Measurements from ENCODE around the gene RBMS1. TPM values are rescaled to one million over a fixed set of nuclear protein-coding genes. Genes with fewer than 3 reads are reported as not detected.
"Not testable (repeated sequence)": the region's sequence is repeated elsewhere in the genome, so short reads cannot be mapped to it uniquely, and the experiment has no call there.

The RBMS1 gene
- total and polyA plus RNA-seq, 5 experiments from 2014 or later = 80.0 to 125 (median 106) TPM

DNA sequence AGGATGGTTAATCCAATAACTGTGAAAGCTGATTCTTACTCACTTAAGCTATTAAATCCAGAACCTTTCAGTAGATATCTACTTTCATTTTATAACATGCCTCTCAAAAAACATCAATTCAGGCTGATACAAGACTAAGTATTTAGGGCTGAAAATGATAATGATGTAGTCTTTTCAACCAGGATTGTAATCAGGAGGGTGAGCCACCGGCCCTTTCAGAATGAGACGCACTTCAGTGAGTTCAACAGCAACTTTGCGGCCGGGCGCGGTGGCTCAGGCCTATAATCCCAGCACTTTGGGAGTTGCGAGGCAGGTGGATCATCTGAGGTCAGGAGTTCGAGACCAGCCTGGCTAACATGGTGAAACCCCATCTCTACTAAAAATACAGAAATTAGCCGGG is 30.4 kb downstream of the RBMS1 start:
- POLR2A ChIA-PET = no interaction called here
- Mint-ChIP-seq H3K9me3 (no peaks in the 10 kb centered on the region), H3K27ac (peak overlapping the region in 1 of 10 donors; percentile 46), H3K4me1 (peaks cover 28 to 76% (median 65%) of the 10 kb centered on the region in 4 donors), H3K4me3 (no peak overlapping the region), H3K27me3 (no peaks in the 10 kb centered on the region), H3K36me3 (peaks cover 0 to 3% (median 0%) of the 10 kb centered on the region in 3 donors)
- no peak for ATAC-seq
- DNase-seq = no peak

DNA sequence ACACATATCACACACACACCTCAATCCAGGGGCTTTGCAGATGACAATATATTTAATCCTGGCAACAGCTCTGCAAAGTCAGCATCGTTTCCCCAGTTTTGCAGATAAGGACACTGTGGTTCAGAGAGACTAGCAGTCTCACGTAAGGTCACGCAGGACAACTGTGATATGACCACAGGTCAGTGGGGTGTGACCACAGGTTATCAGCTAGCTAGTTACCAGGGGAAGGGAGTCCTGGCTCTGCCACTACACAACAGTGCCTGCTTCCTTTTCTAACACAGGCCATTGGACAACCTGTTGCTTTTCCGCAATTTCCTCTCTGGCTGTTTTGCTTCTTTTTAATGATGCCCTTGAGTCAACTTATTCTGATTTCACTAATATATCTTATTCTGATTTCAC is 33.3 kb downstream of the RBMS1 start:
- peaks cover 23 to 64% (median 57%) of the 10 kb centered on the region in 4 donors for H3K4me1 Mint-ChIP-seq
- ATAC-seq (no peak), DNase-seq (no peak)
- peak overlapping the region in 3 of 10 donors; percentile 30 to 81 (median 33) for H3K27ac Mint-ChIP-seq
- H3K36me3 Mint-ChIP-seq = peaks cover 0 to 6% (median 3%) of the 10 kb centered on the region in 3 donors
- no peaks in the 10 kb centered on the region for H3K9me3 Mint-ChIP-seq
- no peak overlapping the region for H3K4me3 Mint-ChIP-seq
- no peaks in the 10 kb centered on the region for H3K27me3 Mint-ChIP-seq
- POLR2A ChIA-PET = no interaction called here

DNA sequence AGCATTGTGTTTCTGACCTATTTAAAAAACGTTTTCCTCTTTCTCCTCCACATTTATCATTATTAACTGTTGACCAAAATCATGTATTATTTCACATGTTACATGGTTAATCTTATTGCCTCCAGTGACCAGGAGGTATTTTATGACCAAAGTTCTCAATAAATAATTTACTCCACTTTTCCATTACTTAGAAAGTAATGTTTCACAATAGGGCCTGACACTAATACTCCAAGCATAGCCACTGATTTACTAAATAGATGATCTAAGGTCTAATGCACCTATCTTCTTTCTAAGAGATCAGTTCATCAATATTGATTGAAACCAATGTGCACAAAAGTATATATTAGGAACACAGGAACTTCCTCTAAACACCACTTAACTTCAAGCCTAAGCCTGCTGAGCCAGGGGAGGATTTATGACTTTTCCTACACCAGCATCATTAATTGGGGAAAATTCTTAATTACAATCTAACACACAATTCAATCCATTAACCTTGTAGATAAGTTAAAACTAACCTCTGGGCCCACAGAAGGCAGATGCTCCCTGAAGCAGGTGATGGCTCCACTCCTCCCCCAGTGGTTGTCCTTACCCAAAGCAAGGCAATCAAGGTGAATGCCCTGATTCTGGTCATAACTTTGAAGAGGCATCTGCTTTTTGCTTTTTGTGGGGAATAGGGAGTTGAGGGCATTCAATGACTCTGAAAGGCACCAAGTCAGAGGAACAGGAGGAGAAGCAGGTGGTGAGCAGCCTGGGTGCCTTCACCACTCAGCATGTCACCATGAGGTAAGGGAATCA is 33.9 kb downstream of the RBMS1 start:
- peak in 1 of 2 donors; percentile 42 for ATAC-seq
- no peak for DNase-seq
- no peaks in the 10 kb centered on the region for H3K27me3 Mint-ChIP-seq
- peak overlapping the region in 3 of 10 donors; percentile 3 to 81 (median 30) for H3K27ac Mint-ChIP-seq
- H3K4me3 Mint-ChIP-seq = peak overlapping the region in 1 of 10 donors; percentile 27
- H3K9me3 Mint-ChIP-seq = no peaks in the 10 kb centered on the region
- POLR2A ChIA-PET = no interaction called here
- H3K4me1 Mint-ChIP-seq = peaks cover 24 to 59% (median 58%) of the 10 kb centered on the region in 4 donors
- peaks cover 0 to 7% (median 3%) of the 10 kb centered on the region in 3 donors for H3K36me3 Mint-ChIP-seq

DNA sequence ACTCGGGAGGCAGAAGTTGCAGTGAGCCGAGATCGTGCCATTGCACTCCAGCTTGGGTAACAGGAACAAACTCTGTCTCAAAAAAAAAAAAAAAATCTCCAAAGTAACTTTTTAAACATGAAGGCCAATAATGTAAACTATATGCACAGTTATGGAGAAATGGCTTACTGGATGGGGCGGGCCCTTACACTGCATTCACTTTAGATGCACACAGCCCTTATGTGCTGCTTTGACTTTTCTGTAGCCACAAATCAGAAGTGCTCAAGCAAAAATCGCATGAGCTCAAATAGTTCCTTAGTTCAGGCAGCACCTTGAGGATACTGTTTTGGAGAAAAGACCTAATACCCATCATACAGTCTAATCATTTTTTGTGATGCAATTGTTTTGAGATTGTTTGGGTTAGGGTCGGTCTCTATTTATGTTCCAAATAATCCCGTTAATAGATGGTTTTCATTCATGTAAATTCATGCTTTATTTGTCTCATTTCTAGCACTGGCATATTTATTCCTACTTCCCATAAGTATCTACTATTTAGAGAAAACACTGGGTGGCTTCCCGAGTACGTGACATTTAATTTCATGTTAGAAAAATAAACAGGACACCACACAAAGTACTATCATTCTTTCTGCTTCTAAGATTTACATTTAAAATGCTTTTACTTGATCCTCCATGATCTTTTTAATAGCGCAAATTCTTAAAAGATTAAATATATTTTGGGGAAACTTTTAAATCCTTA is 34.7 kb downstream of the RBMS1 start:
- peaks cover 22 to 55% (median 53%) of the 10 kb centered on the region in 4 donors for H3K4me1 Mint-ChIP-seq
- no peaks in the 10 kb centered on the region for H3K9me3 Mint-ChIP-seq
- POLR2A ChIA-PET = interaction anchor here (0.7 kb wide), 1 partner anchor 916 kb away, joined by 4 read pairs; no protein-coding TSS in a partner anchor
- peak overlapping the region in 2 of 10 donors; percentile 37 to 38 for H3K27ac Mint-ChIP-seq
- DNase-seq (no peak), ATAC-seq (no peak)
- H3K4me3 Mint-ChIP-seq = no peak overlapping the region
- H3K27me3 Mint-ChIP-seq = no peaks in the 10 kb centered on the region
- peaks cover 0 to 7% (median 3%) of the 10 kb centered on the region in 3 donors for H3K36me3 Mint-ChIP-seq

DNA sequence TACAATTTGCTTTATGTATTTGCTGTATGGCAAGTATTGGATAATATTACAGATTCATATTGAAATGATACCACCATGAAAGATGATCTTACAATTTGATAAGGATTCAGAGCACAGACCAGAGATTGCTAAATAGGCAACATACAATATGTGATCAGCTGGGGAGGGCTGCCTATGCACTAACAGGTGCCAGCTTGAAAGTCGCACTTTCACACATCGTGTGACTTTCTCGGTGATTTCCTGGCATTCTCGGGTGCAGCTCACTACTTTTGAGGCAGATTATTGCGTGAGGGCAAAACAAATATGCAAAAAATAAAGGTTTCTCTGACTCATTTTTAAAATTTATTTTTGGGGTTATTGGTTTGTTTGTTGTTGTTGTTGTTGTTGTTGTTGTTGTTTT is 36.0 kb downstream of the RBMS1 start:
- no peak overlapping the region for H3K4me3 Mint-ChIP-seq
- POLR2A ChIA-PET = interaction anchor here (0.7 kb wide), 1 partner anchor 29 kb away, joined by 3 read pairs; no protein-coding TSS in a partner anchor
- H3K9me3 Mint-ChIP-seq = no peaks in the 10 kb centered on the region
- no peak for DNase-seq
- no peak for ATAC-seq
- H3K36me3 Mint-ChIP-seq = peaks cover 0 to 7% (median 3%) of the 10 kb centered on the region in 3 donors
- no peaks in the 10 kb centered on the region for H3K27me3 Mint-ChIP-seq
- H3K4me1 Mint-ChIP-seq = peaks cover 21 to 46% (median 45%) of the 10 kb centered on the region in 4 donors
- H3K27ac Mint-ChIP-seq = peak overlapping the region in 1 of 10 donors; percentile 46

DNA sequence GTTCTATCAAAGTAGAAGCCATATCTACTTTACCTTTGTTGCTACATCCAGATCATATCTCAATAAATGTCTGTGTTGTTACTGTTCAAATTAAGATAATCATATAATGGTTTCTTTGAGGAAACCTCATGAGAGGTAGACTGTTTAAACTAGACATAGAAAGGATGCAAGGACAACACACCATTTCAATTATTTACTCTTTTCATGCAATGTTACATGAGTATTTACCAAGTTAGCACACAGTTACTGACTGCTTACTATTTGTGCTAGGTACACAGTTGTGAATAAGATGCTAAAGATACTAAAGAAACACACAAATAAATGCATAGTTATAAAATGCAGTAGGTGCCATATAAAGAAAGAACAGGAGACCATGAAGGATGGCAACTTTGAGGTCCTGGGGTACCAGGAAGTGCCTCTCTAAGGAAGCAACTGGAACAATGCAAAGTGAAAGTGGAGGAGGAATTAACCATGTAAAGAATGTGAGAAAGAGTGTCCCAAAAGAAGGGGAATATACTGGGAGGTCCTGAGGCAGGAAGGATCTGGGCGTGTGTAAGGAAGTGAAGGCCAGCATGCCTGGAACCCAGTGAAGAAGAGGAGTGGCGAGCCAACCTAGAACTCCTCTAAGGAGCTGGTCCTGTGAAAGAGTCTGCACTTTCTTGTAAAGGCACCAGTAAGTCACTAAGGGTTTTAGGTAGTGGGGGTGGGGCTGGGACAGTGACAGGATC is 39.4 kb downstream of the RBMS1 start:
- Mint-ChIP-seq H3K4me3 (no peak overlapping the region), H3K4me1 (peaks cover 13 to 33% (median 23%) of the 10 kb centered on the region in 4 donors), H3K36me3 (peaks cover 0 to 5% (median 3%) of the 10 kb centered on the region in 3 donors), H3K27me3 (no peaks in the 10 kb centered on the region), H3K9me3 (peaks cover 0 to 2% (median 0%) of the 10 kb centered on the region in 9 donors), H3K27ac (no peak overlapping the region)
- ATAC-seq (no peak), DNase-seq (no peak)
- POLR2A ChIA-PET = no interaction called here

DNA sequence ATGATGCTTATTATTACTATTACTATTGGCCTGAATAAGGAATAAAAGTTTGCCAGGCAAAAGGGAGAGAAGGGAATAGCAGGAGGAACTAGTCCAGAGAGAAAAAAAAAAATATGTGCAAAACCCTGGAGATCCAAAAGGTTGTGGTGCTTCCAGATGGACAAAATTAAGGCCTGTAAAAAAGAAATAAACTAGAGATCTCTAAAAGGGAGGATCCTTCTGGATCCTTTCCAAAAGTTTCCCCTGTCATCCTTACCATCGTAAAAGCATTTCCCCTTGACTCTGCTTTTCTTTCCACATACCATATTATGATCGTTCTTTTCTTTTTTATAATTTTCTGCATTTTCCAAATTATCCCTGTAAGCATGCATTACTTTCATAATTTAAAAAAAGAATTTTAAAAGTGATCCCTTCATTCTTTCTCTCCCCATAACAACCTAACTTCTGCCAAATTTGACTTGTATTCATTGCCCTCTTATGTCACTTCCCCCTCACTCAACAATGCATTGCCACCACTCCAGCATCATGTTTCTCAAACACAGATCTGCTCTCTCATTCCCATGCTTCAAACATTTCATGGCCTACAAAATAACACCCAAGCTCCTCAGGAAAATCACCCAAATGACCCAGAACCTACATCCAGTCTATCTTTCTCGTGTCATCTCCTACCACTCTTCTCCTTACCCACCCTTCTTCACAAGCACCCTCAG is 40.3 kb downstream of the RBMS1 start:
- H3K27ac Mint-ChIP-seq = no peak overlapping the region
- peaks cover 0 to 5% (median 5%) of the 10 kb centered on the region in 3 donors for H3K36me3 Mint-ChIP-seq
- H3K27me3 Mint-ChIP-seq = no peaks in the 10 kb centered on the region
- no peak for DNase-seq
- POLR2A ChIA-PET = interaction anchor here (0.7 kb wide), 1 partner anchor 17 kb away, joined by 3 read pairs; no protein-coding TSS in a partner anchor
- ATAC-seq = no peak
- H3K9me3 Mint-ChIP-seq = peaks cover 0 to 2% (median 0%) of the 10 kb centered on the region in 9 donors
- peaks cover 13 to 27% (median 20%) of the 10 kb centered on the region in 4 donors for H3K4me1 Mint-ChIP-seq
- H3K4me3 Mint-ChIP-seq = no peak overlapping the region

DNA sequence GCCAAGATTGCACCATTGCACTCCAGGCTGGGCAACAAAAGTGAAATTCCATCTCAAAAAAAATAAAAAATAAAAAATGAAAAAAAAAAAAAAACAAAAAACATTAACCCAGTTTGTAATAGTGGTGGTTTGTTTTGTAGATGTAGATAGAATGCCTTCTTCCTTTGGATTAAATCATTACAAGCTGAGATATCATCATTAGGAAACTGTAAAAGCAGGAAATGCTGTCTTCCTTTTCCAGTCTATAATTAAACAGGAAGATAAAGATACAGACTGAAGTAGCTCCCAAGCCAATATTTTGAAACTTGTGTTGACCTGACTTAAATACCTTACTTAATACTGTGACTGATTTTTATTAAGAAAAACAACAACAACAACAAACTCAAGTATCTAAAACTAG is 43.1 kb downstream of the RBMS1 start:
- H3K4me3 Mint-ChIP-seq = no peak overlapping the region
- POLR2A ChIA-PET = interaction anchor here (0.7 kb wide), 1 partner anchor 391 kb away, joined by 3 read pairs; no protein-coding TSS in a partner anchor
- peak overlapping the region in 1 of 10 donors; percentile 34 for H3K27ac Mint-ChIP-seq
- H3K27me3 Mint-ChIP-seq = no peaks in the 10 kb centered on the region
- peaks cover 0 to 7% (median 7%) of the 10 kb centered on the region in 3 donors for H3K36me3 Mint-ChIP-seq
- H3K4me1 Mint-ChIP-seq = peaks cover 12 to 27% (median 18%) of the 10 kb centered on the region in 4 donors
- DNase-seq (no peak), ATAC-seq (no peak)
- peaks cover 0 to 2% (median 0%) of the 10 kb centered on the region in 9 donors for H3K9me3 Mint-ChIP-seq

DNA sequence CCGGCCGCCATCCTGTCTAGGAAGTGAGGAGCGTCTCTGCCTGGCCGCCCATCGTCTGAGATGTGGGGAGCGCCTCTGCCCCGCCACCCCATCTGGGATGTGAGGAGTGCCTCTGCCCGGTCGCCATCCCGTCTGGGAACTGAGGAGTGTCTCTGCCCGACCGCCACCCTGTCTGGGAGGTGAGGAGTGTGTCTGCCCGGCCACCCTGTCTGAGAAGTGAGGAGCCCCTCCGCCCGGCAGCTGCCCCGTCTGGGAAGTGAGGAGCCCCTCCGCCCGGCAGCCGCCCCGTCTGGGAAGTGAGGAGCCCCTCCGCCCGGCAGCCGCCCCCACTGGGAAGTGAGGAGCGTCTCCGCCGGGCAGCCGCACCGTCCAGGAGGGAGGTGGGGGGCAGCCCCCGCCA is 44.8 kb downstream of the RBMS1 start:
- H3K27me3 Mint-ChIP-seq, DNase-seq, ATAC-seq, H3K9me3 Mint-ChIP-seq, POLR2A ChIA-PET, H3K27ac Mint-ChIP-seq, H3K4me3 Mint-ChIP-seq: not testable (repeated sequence)
- peaks cover 5 to 11% (median 7%) of the 10 kb centered on the region in 3 donors for H3K36me3 Mint-ChIP-seq
- peaks cover 6 to 22% (median 19%) of the 10 kb centered on the region in 4 donors for H3K4me1 Mint-ChIP-seq

DNA sequence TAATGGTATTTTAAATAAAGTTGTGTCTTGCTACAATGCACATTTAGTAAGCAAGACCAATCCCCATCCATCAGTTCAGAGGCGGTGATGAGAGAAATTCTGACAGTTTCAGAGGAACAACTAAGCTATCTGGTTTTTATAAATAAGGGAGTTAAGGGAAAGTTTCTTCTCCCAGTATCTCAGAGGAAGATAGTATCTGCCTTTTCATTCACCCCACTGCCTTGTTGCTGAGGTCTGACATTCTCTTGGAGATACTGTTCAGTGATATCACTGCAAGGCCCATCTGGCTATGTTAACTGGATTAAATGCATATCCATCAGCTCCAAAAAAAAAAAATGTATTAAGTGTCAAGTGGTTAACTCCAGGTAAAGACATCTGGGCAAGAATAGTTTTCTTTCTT is 47.9 kb downstream of the RBMS1 start:
- H3K36me3 Mint-ChIP-seq = peaks cover 5 to 19% (median 11%) of the 10 kb centered on the region in 3 donors
- no peak for DNase-seq
- POLR2A ChIA-PET = interaction anchor here (0.6 kb wide), 1 partner anchor 20 kb away, joined by 4 read pairs; no protein-coding TSS in a partner anchor
- peak overlapping the region in 1 of 10 donors; percentile 31 for H3K27ac Mint-ChIP-seq
- peaks cover 0 to 6% (median 0%) of the 10 kb centered on the region in 9 donors for H3K9me3 Mint-ChIP-seq
- peaks cover 5 to 21% (median 17%) of the 10 kb centered on the region in 4 donors for H3K4me1 Mint-ChIP-seq
- no peak for ATAC-seq
- no peak overlapping the region for H3K4me3 Mint-ChIP-seq
- H3K27me3 Mint-ChIP-seq = no peaks in the 10 kb centered on the region

DNA sequence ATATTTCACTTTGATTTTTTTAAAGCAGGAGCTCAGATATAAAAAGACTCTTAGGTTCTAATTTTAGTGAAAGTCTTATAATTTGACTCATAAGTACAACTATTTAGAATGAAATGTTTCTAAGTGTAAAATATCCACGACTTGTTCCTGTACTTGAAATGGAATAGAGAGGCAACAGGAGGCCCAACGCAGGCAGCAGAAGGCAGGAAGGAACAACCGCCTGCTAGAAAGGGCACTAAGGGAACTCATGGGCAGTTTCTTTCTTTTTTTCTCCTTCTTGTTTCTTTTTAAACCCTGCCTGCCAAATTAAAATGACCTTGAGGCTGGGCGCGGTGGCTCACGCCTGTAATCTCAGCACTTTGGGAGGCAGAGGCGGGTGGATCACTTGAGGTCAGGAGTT is 51.0 kb downstream of the RBMS1 start:
- POLR2A ChIA-PET = no interaction called here
- DNase-seq = no peak
- Mint-ChIP-seq H3K27ac (peak overlapping the region in 1 of 10 donors; percentile 29), H3K27me3 (no peaks in the 10 kb centered on the region), H3K4me3 (no peak overlapping the region), H3K36me3 (peaks cover 5 to 28% (median 16%) of the 10 kb centered on the region in 3 donors), H3K9me3 (peaks cover 0 to 7% (median 2%) of the 10 kb centered on the region in 9 donors), H3K4me1 (peaks cover 5 to 16% (median 12%) of the 10 kb centered on the region in 4 donors)
- no peak for ATAC-seq
